GM08714 (cell line): ENCODE data around the gene BLCAP.
"Not testable (repeated sequence)": the region's sequence is repeated elsewhere in the genome, so short reads cannot be mapped to it uniquely, and the experiment has no call there.

ENCODE experiments used
- H3K4me3 ChIP-seq: fragments of 200-500 bp; sonication (Bioruptor generic); 2 replicates; pipeline ENCODE4 v1.5.1; 2014; ENCODE audit warnings: mild to moderate bottlenecking, low read length, inconsistent platforms
- ZNF274 ChIP-seq: IDR thresholded peaks from 2 replicates; pipeline ENCODE4 v1.6.1; 2012; ENCODE audit warnings: mild to moderate bottlenecking, low read depth, low read length

Gene BLCAP

DNA sequence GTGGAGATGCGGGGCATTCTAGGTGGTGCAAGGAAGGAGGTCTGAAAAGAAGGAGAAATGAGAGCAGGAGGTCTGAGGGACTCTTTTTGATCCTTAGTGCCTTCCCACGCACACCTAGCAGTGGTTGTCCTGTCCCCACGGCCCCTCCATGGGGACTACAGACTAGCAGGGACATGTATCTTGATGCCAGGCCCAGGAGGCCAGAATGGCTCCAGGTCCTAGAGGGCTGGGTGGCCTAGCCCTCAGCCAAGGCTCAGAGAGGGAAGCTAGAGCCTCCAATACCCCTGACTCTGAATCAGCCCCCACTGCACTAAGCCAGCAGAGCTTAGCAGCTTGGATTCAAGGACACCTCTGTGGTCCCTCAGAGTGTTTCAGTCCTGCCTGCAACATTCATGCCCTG, 16.7 kb upstream of the BLCAP start:
- no peak overlapping the region for H3K4me3 ChIP-seq
- TF ChIP-seq ZNF274, result no peak

DNA sequence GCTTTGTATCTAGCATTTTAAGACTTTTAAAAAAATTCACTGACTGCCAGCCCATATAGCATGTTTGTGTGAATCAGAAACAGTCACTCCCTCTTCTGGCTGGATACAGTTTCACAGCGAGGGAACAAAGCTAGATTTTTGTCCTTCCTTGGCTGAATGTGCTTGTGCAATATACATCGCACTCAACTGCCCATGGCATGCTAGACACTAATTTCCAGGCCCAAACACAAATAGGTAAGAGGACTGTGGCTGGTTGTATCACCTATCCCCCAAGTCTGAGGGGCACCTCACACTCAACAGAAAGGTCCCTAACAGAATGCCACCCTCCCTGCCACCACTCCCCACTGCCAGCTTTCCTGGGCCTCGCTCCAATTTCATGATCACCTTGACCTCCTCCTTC, 16.2 kb upstream of the BLCAP start:
- no peak for TF ChIP-seq ZNF274

DNA sequence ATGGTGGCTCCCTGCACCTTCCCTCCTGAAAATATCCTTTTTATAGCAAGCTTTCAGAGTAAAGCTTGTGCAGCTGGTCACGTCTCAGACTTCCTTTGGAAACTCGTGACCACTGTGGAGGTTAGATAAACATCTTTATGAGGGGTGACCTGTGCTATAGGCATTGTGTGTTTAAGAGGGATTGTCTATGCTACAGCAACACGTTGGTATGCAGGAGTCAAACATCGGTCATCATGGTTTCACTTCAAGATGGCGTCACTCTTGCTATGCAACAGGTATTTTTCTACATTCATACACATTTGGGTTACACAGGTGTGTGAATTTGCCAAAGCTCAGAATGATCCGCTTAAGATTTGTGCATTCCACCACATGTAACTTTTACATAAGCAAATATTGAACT, 14.6 kb upstream of the BLCAP start:
- TF ChIP-seq ZNF274, result no peak
- H3K4me3 ChIP-seq, result no peak overlapping the region

More for the DNA sequence above, 16.2 kb upstream of the BLCAP start:
- H3K4me3 ChIP-seq, result no peak overlapping the region

DNA sequence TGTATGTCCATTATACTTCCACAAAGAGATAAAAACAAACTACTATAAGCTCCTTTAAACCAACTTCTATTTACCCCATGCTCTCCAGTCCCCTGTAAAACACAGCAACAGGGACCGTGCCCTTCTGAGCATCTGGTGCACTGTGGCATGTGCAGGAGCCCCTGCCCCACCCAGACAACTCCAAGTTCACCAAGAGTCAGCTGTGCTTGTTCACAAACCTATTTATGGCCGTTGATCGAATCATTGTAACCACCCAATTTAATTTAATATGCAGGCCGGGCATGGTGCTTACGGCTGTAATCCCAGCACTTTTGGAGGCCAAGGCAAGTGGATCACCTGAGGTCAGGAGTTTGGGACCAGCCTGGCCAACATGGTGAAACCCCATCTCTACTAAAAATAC, 13.7 kb upstream of the BLCAP start:
- no peak for TF ChIP-seq ZNF274
- H3K4me3 ChIP-seq, result no peak overlapping the region

DNA sequence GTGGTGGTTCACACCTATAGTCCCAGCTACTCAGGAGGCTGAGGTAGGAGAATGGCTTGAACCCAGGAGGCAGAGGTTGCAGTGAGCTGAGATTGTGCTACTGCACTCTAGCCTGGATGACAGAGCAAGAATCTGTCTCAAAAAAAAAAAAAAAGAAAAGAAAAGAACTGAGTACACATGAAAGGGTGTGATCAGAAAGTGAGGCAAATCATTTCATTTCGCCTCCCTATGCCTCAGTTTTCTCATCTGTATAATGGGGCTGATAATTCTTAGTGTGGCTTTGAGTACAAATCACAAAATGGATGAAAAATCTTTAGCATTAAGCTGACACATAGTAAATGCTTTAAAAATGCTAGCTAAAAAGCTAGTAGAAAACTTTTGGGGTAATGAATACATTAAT, 13.2 kb upstream of the BLCAP start:
- H3K4me3 ChIP-seq, result not testable (repeated sequence)

DNA sequence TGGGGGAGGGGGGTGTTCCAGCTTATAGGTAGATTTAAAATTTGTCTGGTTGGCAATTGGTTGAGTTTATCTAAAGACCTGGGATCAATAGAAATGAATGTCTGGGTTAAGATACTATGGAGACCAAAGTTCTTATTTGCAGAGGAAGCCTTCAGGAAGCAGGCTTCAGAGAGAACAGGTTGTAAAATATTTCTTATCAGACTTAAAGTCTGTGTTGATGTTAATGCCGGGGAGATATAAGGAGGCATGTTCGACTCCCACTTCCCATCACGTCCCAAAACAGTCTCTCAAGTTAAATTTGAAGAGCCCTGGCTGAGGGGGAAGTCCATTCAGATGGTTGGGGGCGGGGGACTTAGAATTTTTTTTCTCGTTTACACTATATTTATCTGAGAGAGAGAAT, 12.3 kb upstream of the BLCAP start:
- H3K4me3 ChIP-seq, result no peak overlapping the region
- no peak for TF ChIP-seq ZNF274

DNA sequence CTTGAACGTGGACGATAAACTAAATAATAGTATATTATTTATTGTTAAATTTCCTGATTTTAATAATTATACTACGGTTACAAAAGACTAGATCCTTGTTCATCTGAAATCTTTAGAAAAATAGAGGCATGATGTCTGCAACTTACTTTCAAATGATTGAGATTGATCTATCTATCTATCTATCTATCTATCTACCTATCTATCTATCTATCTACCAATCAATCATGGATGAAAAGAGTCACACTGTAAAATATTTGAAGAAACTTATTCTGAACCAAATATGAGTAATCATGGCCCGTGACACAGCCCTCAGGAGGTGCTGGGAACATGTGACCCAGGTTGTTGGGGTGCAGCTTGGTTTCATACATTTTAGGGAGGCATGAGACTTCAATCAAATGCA, 11.7 kb upstream of the BLCAP start:
- no peak overlapping the region for H3K4me3 ChIP-seq
- no peak for TF ChIP-seq ZNF274

DNA sequence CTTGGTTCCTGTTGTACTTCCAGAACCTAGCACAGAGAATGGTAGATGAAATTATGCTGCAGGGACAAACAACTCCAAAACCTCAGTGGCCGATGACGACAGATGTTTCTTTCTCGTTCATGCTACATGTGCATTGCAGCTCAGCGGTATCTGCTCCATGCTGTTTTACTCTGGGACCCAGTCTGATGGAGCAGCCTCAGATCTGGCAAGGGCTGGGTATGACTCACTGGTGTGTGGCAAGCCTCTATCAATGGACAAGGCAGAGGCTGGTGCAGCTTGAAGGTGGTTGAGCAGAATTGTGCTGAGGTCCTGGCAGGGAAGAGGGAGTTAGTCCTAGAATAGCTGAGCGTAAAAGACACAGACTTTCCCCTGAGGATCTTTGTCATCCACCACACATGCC, 10.3 kb upstream of the BLCAP start:
- no peak overlapping the region for H3K4me3 ChIP-seq
- no peak for TF ChIP-seq ZNF274

DNA sequence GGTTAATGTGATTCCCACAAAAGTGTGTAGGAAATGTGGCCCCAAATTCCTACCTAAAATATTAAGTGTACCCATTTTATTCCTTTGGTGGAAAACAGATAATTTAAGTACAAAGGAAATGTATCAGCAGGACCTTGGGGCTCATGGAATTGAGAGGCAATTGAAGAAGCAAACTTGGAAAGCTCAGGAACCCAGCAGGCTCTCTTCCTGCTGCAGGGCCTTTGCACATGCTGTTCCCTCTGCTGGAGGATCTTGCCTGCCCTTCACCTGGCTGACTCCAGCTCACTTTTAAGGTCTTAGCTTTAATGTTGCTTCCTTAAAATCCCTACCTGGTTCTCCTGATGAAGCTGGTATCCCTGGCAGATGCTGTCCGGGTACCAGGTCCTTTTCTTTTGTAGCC, 9.8 kb upstream of the BLCAP start:
- TF ChIP-seq ZNF274, result no peak
- H3K4me3 ChIP-seq, result no peak overlapping the region

DNA sequence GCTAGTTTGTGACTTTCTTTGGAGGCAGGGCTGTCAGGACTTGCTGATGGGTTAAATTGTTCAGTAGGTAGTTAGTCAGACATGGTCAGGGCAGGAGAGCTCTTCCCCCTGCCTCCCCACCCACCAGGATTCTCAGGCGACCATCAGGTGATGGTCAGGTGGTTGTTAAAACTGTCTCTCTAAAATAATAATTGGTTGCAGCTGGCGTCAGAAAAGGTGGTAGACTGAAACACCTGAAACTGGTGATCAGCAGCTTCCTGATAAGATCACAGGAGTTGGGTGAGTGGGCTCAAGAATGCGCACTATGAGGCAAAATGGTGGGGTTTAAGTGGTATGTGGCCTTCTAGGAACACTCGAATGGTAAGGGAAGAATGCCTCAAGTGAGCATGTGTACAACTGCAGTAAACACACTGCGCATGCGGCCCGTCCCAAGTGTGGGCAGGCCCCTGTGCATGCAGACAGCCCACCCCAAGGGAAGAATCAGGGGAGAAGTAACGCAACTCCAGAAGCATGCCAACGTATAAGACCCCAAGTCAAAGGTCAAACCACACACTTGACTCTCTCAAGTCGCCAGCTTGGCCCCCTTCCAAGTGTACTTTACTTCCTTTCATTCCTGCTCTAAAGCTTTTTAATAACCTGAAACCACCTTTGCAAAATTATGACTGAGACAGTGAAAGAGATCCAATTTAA, 7.9 kb upstream of the BLCAP start:
- TF ChIP-seq ZNF274, result no peak
- no peak overlapping the region for H3K4me3 ChIP-seq

DNA sequence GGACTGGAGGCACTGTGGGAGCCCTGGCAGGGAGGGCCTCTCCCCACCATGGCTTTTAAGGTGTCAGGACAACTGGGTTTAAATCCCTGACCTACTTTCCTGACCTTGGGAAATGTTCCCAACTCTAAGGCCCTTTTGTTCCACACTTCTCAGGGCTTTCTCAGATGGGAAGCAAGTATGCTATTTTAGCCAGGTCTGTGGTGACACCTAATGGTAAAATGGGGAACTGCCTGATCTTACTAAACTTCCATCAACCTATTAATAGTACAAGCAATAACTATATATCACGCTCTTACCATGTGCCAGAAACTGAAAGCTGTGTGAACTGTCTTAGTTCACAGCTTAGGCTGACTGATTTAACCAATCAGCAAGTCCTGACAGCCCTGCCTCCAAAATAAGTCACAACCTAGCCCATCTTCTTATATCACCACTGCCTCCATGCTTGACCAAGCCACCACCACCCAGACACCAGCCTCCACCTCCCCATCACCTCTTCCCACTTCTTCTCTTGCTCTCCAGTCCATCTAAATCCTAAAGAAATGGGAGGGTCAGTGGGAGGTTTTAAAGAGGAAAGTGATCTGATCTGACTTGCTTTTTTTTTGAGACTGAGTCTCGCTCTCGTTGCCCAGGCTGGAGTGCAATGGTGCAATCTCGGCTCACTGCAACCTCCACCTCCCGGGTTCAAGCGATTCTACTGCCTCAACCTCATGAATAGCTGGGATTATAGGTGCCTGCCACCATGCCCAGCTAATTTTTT, 6.9 kb upstream of the BLCAP start:
- TF ChIP-seq ZNF274, result no peak
- no peak overlapping the region for H3K4me3 ChIP-seq

DNA sequence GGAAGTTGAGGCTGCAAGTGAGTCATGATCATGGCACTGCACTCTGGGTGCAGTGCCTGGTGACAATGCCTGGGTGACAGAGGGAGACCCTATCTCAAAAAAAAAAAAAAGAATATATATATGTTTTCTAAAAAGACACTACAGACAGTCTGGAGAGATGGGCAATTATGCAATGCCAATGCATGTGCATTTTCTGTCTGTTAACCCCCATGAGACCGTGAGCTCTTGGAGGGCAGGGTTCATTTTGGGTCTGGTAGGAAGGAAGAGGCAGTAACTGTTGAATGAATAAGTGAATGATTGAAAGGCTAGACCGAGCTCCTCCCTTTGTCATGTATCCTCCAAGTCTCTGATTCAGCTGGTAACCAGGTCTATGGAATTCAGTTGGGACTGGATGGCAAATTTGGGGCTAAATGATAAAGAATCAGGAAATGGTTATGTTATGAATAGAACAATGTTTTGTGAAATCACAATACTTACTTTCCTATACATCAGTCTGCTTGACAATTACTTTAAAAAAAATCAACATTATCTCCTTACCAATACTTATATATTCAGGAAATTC, 5.6 kb upstream of the BLCAP start:
- no peak overlapping the region for H3K4me3 ChIP-seq
- TF ChIP-seq ZNF274, result no peak

DNA sequence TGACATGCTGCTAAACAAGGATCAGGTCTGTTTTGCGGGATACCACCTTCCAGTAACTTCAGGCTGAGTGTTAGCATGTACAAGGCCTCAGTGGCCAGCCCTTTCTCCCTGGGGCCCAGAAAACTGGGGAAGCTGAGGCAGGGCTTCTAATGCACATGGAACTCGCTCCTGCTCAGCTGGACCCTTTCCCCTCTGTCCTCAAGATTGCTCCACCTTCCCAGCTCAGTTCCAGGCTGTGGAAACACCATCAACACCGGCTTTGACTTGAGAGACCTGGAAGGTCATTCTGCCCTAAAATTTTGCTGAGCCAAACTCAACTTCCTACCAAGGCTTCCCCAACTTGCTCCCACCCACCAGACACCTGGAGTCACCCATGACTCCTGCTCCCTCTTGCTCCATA, 4.2 kb upstream of the BLCAP start:
- no peak for TF ChIP-seq ZNF274

DNA sequence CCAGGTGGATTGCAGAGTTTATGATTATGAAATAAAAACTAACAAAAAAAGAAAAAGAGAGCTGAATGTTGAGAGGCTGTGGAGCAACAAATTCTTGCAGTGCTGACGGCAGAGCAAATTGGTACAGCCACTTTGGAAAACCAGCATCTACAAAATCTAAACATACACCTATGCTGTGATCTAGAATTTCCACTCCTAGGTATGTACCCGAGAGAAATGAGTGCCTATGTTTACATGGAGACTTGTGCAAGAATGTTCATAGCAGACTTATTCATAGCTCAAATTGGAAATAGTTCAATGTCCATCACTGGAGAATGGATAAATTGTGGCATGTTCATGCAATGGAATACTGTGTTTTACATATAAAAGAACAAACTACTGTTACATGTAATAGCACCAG, 3.0 kb upstream of the BLCAP start:
- H3K4me3 ChIP-seq, result no peak overlapping the region
- TF ChIP-seq ZNF274, result no peak

More for the DNA sequence above, 4.2 kb upstream of the BLCAP start:
- H3K4me3 ChIP-seq, result no peak overlapping the region

DNA sequence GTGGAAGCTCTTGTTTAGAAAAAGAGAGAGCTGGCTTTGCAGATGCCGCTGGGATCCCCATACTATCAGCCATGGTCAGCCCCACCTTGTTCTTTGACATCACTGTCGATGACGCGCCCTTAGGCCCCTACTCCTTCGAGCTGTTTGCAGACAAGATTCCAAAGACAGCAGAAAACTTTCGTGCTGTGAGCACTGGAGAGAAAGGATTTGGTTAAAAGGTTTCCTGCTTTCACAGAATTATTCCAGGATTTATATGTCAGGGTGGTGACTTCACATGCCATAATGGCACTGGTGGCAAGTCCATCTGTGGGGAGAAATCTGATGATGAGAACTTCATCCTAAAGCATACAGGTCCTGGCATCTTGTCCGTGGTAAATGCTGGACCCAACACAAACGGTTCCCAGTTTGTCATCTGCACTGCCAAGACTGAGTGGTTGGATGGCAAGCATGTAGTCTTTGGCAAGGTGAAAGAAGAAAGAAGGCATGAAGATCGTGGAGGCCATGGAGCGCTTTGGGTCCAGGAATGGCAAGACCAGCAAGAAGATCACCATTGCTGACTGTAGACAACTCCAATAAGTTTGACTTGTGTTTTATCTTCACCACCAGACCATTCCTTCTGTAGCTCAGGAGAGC, 2.4 kb upstream of the BLCAP start:
- TF ChIP-seq ZNF274, result no peak
- no peak overlapping the region for H3K4me3 ChIP-seq
